HG03139 (cell line): ENCODE measurements around the gene PEBP1.

ENCODE experiments used
- ATAC-seq: cut with Tn5 transposase; IDR thresholded peaks from one replicate; pipeline ENCODE4 v1.9.1; 2021; ENCODE audit not compliant: unreplicated experiment

Gene PEBP1

DNA sequence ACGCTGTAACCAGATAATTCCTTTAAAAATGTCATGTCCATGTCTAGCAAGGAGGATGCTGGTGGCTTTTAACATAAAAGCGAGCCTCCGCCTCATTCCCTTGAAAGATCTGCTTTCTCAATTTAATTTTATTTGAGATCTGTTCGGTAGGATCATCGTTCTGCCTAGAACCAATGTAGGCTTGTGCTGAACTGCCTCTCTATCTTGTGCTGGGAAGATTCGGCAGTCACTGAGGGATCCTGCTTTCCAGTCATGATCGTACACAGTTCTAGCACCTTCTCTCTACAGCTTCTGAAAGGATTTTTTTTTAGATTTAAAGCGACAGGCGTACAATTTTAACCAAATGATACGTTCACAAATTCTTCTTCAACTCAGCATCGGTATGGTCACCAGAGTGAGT is 54.3 kb downstream of the PEBP1 start:
- ATAC-seq = no peak

DNA sequence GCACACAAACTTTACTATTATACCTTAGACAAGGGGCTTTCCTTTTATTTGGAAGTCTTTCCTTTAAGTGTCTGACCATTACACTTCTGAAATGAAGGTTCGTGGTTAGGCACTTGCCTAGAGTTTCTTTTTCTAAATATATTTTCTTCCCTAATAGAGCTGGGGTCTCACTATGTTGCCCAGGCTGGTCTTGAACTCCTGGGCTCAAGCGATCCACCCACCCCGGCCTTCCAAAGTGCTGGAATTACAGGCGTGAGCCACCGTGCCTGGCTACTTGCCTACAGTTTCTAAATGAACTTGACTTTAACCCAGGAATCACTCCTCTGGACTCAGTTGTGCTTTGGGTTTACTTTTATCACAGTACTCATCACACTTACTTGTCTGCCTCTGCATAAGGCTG is 57.6 kb downstream of the PEBP1 start:
- ATAC-seq = no peak

DNA sequence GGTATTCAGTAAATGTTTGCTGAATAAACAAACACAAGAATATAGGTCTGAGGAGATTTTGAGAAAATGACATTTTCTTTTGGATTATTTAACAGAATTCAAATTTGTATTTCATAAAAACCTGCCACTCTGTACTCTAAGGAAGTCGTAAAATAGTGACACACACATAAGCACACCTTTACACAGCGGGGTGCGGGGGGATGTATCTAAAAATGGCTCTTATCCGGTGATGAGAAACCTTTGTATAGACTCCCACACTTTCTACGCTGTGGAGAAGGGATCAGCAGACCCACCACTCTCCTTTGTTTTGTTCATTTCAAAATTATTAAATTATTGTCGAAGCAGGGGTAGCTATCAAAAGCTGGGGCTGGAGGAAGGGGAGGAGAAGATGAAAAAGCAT is 58.0 kb downstream of the PEBP1 start:
- no peak for ATAC-seq
